WTC11 (cell line): ENCODE data around the gene RLF. TPM values are rescaled to one million over a fixed set of nuclear protein-coding genes. Genes with fewer than 3 reads are reported as not detected.

Experiments used
- ATF1 ChIP-seq: sonication (generic); formaldehyde crosslinking; IDR thresholded peaks from 2 replicates; pipeline ENCODE4 v1.8.1; 2023; ENCODE audit warnings: mild to moderate bottlenecking, moderate library complexity, missing genetic modification reagents
- CTCF ChIP-seq: fragments of 200-600 bp; IDR thresholded peaks from 2 replicates; pipeline ENCODE4 v1.8.0; 2022; ENCODE audit warnings: antibody characterized with exemption
- EMX1 ChIP-seq: fragments of 250-450 bp; sonication (Bioruptor Pico); IDR thresholded peaks from 2 replicates; pipeline ENCODE4 v1.8.0; 2021; ENCODE audit warnings: mild to moderate bottlenecking
- ESRRA ChIP-seq: sonication (generic); formaldehyde crosslinking; IDR thresholded peaks from 2 replicates; pipeline ENCODE4 v1.8.1; 2022; ENCODE audit warnings: mild to moderate bottlenecking, missing genetic modification reagents, borderline replicate concordance
- GABPB1 ChIP-seq: sonication (generic); formaldehyde crosslinking; IDR thresholded peaks from 2 replicates; pipeline ENCODE4 v1.8.1; 2023; ENCODE audit warnings: mild to moderate bottlenecking, missing genetic modification reagents
- GRHL2 ChIP-seq: fragments of 250-450 bp; sonication (Bioruptor Pico); IDR thresholded peaks from 2 replicates; pipeline ENCODE4 v1.8.0; 2022; ENCODE audit warnings: mild to moderate bottlenecking, moderate library complexity; ENCODE audit not compliant: insufficient replicate concordance, severe bottlenecking
- GTF2I ChIP-seq: fragments of 250-450 bp; sonication (Bioruptor Pico); conservative IDR thresholded peaks from 2 replicates; pipeline ENCODE4 v1.4.0; 2021; ENCODE audit warnings: mild to moderate bottlenecking
- HMGA2 ChIP-seq: fragments of 250-450 bp; sonication (Bioruptor Pico); IDR thresholded peaks from 2 replicates; pipeline ENCODE4 v1.4.0; 2021; ENCODE audit warnings: mild to moderate bottlenecking, moderate library complexity
- MYBL2 ChIP-seq: sonication (generic); formaldehyde crosslinking; IDR thresholded peaks from 2 replicates; pipeline ENCODE4 v1.8.1; 2023; ENCODE audit warnings: mild to moderate bottlenecking, moderate library complexity, missing genetic modification reagents
- NR1H2 ChIP-seq: sonication (generic); formaldehyde crosslinking; IDR thresholded peaks from 2 replicates; pipeline ENCODE4 v1.9.0; 2021; ENCODE audit warnings: mild to moderate bottlenecking, moderate library complexity, missing genetic modification reagents
- NR2C2 ChIP-seq: sonication (generic); formaldehyde crosslinking; IDR thresholded peaks from 2 replicates; pipeline ENCODE4 v1.8.0; 2022; ENCODE audit warnings: mild to moderate bottlenecking, missing genetic modification reagents
- OVOL2 ChIP-seq: fragments of 250-450 bp; sonication (Bioruptor Pico); IDR thresholded peaks from 2 replicates; pipeline ENCODE4 v1.9.0; 2021; ENCODE audit warnings: mild to moderate bottlenecking, borderline replicate concordance
- PRRX2 ChIP-seq: fragments of 250-450 bp; sonication (Bioruptor Pico); IDR thresholded peaks from 2 replicates; pipeline ENCODE4 v1.8.0; 2021; ENCODE audit warnings: mild to moderate bottlenecking
- RELA ChIP-seq: sonication (generic); formaldehyde crosslinking; IDR thresholded peaks from 2 replicates; pipeline ENCODE4 v1.8.1; 2022; ENCODE audit warnings: missing genetic modification reagents, mild to moderate bottlenecking, borderline replicate concordance
- RORB ChIP-seq: fragments of 250-450 bp; sonication (Bioruptor Pico); IDR thresholded peaks from 2 replicates; pipeline ENCODE4 v1.9.0; 2021; ENCODE audit warnings: mild to moderate bottlenecking
- SP1 ChIP-seq: sonication (generic); formaldehyde crosslinking; conservative IDR thresholded peaks from 2 replicates; pipeline ENCODE4 v1.8.1; 2022; ENCODE audit warnings: missing genetic modification reagents
- ZMAT4 ChIP-seq: fragments of 250-450 bp; sonication (Bioruptor Pico); IDR thresholded peaks from 2 replicates; pipeline ENCODE4 v1.9.0; 2021; ENCODE audit warnings: mild to moderate bottlenecking
- ZNF138 ChIP-seq: sonication (generic); formaldehyde crosslinking; conservative IDR thresholded peaks from 2 replicates; pipeline ENCODE4 v1.8.1; 2022; ENCODE audit warnings: mild to moderate bottlenecking, moderate library complexity, missing genetic modification reagents
- ZNF317 ChIP-seq: sonication (generic); formaldehyde crosslinking; IDR thresholded peaks from 2 replicates; pipeline ENCODE4 v1.8.1; 2023; ENCODE audit warnings: low read depth, mild to moderate bottlenecking, moderate library complexity, missing genetic modification reagents, borderline replicate concordance
- ZNF396 ChIP-seq: fragments of 250-450 bp; sonication (Bioruptor Pico); IDR thresholded peaks from 2 replicates; pipeline ENCODE4 v1.8.0; 2021; ENCODE audit warnings: mild to moderate bottlenecking, moderate library complexity, borderline replicate concordance
- ZNF512 ChIP-seq: sonication (generic); formaldehyde crosslinking; IDR thresholded peaks from 2 replicates; pipeline ENCODE4 v1.8.1; 2022; ENCODE audit warnings: missing genetic modification reagents, borderline replicate concordance
- ZNF532 ChIP-seq: fragments of 250-450 bp; sonication (Bioruptor Pico); IDR thresholded peaks from 2 replicates; pipeline ENCODE4 v1.9.0; 2021; ENCODE audit warnings: mild to moderate bottlenecking, borderline replicate concordance
- ZNF671 ChIP-seq: fragments of 250-450 bp; sonication (Bioruptor Pico); IDR thresholded peaks from 2 replicates; pipeline ENCODE4 v1.8.0; 2021; ENCODE audit warnings: mild to moderate bottlenecking
- total RNA-seq: library from RNA; stranded (reverse); gene quantifications from 3 replicates; pipeline ENCODE4 v1.2.3, GENCODE V29; 2021
- TF ChIP-seq, protein P1 (sequence below): sonication (generic); formaldehyde crosslinking; IDR thresholded peaks from 2 replicates; pipeline ENCODE4 v1.8.0; 2023; ENCODE audit warnings: missing genetic modification reagents
- TF ChIP-seq, protein P2 (sequence below): sonication (generic); formaldehyde crosslinking; IDR thresholded peaks from 2 replicates; pipeline ENCODE4 v1.8.1; 2023; ENCODE audit warnings: mild to moderate bottlenecking, missing genetic modification reagents

The RLF gene
- total RNA-seq, 1 experiment from 2014 or later, result 18.5 TPM

- TF ChIP-seq ZNF532 (no peak), RELA (CRISPR knock-in tag) (no peak), RORB (CRISPR knock-in tag) (no peak), EMX1 (no peak), GABPB1 (CRISPR knock-in tag) (peak; percentile 91), NR2C2 (CRISPR knock-in tag) (no peak), HMGA2 (CRISPR knock-in tag) (peak; percentile 22; the same call in 1 of the 2 replicates), OVOL2 (CRISPR knock-in tag) (no peak), GTF2I (CRISPR knock-in tag) (no peak), GRHL2 (no peak), CTCF (no peak), ZNF512 (CRISPR knock-in tag) (no peak), ZNF396 (no peak), ZNF138 (CRISPR knock-in tag) (no peak), ZNF317 (CRISPR knock-in tag) (no peak), ZMAT4 (no peak), NR1H2 (no peak), ESRRA (CRISPR knock-in tag) (0 out of 2 replicates have a peak, but pooled peaks have one; percentile 41), PRRX2 (CRISPR knock-in tag) (no peak), MYBL2 (CRISPR knock-in tag) (0 out of 2 replicates have a peak, but pooled peaks have one; percentile 23), SP1 (CRISPR knock-in tag) (peak; percentile 92), ZNF671 (CRISPR knock-in tag) (no peak), ATF1 (CRISPR knock-in tag) (no peak)
- TF ChIP-seq, protein P1, sequence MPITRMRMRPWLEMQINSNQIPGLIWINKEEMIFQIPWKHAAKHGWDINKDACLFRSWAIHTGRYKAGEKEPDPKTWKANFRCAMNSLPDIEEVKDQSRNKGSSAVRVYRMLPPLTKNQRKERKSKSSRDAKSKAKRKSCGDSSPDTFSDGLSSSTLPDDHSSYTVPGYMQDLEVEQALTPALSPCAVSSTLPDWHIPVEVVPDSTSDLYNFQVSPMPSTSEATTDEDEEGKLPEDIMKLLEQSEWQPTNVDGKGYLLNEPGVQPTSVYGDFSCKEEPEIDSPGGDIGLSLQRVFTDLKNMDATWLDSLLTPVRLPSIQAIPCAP (CRISPR knock-in tag), result no peak
- TF ChIP-seq, protein P2, sequence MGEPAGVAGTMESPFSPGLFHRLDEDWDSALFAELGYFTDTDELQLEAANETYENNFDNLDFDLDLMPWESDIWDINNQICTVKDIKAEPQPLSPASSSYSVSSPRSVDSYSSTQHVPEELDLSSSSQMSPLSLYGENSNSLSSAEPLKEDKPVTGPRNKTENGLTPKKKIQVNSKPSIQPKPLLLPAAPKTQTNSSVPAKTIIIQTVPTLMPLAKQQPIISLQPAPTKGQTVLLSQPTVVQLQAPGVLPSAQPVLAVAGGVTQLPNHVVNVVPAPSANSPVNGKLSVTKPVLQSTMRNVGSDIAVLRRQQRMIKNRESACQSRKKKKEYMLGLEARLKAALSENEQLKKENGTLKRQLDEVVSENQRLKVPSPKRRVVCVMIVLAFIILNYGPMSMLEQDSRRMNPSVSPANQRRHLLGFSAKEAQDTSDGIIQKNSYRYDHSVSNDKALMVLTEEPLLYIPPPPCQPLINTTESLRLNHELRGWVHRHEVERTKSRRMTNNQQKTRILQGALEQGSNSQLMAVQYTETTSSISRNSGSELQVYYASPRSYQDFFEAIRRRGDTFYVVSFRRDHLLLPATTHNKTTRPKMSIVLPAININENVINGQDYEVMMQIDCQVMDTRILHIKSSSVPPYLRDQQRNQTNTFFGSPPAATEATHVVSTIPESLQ (CRISPR knock-in tag), result no peak
Measured at GRCh38 chr1:40257688-40258444, 96.7 kb downstream of the RLF start, which contains the start of gene ZMPSTE24 (continued).
